ENCODE results near the gene CRADD. TPM values are rescaled to one million over a fixed set of nuclear protein-coding genes. Genes with fewer than 3 reads are reported as not detected.

CRADD gene
- total RNA-seq, 1 donor: 12.9 TPM

DNA sequence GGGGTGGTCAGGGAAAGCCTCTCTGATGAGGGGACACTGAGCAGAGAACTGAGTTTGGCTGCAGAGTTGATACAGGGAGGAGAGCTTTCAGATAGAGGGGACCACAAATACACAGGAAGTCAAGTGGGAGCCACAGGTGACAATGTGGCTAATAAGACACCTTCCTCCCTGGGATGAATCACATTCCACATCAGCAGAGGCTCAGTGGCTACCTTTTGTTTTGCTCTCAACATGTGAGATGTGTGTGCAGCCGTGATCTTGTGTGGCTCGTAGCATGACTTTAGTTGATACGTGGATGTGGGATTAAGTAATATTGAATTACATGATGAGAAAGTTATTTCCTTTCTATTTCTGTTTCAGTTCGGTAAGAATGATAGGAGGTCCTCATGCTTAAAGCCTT is 7.5 kb downstream of the CRADD start:
- DNase-seq (ENCODE audit: low read depth): peak; percentile 42
- H3K4me3 ChIP-seq (ENCODE audit: low read depth, low read length): no peak overlapping the region
- TF ChIP-seq, protein P1, sequence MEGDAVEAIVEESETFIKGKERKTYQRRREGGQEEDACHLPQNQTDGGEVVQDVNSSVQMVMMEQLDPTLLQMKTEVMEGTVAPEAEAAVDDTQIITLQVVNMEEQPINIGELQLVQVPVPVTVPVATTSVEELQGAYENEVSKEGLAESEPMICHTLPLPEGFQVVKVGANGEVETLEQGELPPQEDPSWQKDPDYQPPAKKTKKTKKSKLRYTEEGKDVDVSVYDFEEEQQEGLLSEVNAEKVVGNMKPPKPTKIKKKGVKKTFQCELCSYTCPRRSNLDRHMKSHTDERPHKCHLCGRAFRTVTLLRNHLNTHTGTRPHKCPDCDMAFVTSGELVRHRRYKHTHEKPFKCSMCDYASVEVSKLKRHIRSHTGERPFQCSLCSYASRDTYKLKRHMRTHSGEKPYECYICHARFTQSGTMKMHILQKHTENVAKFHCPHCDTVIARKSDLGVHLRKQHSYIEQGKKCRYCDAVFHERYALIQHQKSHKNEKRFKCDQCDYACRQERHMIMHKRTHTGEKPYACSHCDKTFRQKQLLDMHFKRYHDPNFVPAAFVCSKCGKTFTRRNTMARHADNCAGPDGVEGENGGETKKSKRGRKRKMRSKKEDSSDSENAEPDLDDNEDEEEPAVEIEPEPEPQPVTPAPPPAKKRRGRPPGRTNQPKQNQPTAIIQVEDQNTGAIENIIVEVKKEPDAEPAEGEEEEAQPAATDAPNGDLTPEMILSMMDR (IDR thresholded peaks at IDR 0.05; ENCODE audit: insufficient read depth, low read length): no peak

DNA sequence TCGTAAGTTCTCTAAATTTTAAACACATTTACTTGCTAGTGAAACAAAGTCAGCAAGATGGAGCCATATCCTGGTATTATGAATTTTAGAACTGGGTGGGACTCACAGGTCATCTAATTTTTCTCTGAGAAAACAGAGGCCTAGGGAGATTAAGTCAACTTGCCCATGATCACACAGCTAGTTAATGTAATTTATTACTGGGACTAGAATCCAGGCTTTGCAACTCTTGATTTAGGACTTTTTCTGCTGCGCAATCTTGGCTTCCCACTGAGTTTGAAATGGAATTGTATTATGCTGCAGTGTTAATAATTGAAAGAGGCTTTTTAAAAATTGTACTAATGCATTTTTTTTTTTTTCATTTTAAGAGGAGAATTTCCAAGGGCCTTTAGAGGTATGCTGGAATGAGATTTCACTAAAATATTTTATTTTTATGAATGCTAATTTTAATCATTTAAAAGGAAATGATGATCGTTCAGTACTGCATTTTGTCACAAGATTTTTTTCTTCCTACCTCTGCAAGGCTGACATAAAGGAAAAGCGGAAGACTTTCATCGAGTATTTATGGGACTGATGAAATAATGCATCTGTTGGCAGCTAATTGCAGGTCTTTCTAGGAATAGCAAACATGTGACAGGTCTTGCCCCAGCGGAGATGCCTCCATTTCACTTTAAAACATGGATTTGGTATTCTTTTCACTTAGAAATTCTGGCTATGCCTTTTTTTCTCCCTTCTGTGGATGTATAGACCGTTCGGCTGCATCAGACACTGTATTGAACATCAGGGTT is 9.6 kb downstream of the CRADD start:
- TF ChIP-seq, protein P1 (IDR thresholded peaks at IDR 0.05; ENCODE audit: insufficient read depth, low read length): no peak
- no peak for DNase-seq (ENCODE audit: low read depth)

DNA sequence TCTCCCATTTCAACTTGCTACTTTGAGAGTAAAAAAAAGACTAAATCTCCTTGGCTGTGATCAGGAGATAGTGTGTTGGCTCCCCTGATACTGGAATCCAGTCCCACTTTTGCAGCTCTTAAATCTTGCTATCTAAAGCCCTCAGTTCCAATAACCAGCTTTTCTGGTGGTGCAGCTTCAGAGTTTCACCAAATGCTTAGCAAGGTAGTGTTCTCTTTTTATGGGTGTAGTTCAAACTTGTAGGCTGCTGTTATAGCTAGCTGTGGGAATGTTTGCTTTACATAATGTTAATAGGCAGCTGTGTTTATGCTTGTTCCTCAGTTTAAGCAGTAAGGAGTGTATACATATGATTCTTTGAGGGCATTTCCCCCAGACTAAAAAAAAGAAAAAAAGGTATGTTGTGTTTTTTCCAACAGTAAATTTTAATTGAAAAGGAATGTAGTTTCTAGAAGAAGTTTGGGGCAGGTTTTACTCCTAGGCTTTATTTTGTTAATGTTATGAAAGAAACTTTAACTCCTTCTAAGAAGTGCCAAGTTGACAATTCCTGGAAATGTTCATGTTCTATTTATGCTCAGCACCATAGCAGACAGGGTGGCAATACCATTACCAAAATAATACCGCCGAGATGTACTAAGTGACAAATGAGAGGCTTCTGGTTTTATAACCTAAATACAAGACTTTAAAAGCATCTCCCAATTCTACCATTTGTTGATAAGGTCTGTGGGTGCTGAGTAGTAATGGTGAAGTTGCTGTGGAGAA is 12.1 kb downstream of the CRADD start:
- no peak for DNase-seq (ENCODE audit: low read depth)
- no peak overlapping the region for H3K4me3 ChIP-seq (ENCODE audit: low read depth, low read length)
- TF ChIP-seq, protein P1 (IDR thresholded peaks at IDR 0.05; ENCODE audit: insufficient read depth, low read length): no peak

More for the DNA sequence above, 9.6 kb downstream of the CRADD start:
- H3K4me3 ChIP-seq (ENCODE audit: low read depth, low read length): no peak overlapping the region

DNA sequence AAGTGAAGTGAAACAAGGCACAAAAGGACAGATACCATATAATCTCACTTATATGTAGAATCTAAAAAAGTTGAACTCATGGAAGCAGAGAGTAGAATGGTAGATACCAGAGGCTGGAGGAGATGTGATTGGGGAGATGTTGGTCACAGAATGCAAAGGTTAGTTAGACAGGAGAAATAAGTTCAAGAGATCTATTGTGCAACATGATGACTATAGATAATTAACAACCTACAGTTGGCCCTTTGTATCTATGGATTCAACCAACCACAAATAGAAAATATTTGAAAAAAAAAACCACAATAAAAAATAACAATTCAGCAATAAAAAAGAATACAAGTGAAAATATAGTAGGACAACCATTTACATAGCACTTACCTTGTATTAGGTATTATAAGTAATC is 19.3 kb downstream of the CRADD start:
- no peak for DNase-seq (ENCODE audit: low read depth)
- no peak overlapping the region for H3K4me3 ChIP-seq (ENCODE audit: low read depth, low read length)
- TF ChIP-seq, protein P1 (IDR thresholded peaks at IDR 0.05; ENCODE audit: insufficient read depth, low read length): no peak

DNA sequence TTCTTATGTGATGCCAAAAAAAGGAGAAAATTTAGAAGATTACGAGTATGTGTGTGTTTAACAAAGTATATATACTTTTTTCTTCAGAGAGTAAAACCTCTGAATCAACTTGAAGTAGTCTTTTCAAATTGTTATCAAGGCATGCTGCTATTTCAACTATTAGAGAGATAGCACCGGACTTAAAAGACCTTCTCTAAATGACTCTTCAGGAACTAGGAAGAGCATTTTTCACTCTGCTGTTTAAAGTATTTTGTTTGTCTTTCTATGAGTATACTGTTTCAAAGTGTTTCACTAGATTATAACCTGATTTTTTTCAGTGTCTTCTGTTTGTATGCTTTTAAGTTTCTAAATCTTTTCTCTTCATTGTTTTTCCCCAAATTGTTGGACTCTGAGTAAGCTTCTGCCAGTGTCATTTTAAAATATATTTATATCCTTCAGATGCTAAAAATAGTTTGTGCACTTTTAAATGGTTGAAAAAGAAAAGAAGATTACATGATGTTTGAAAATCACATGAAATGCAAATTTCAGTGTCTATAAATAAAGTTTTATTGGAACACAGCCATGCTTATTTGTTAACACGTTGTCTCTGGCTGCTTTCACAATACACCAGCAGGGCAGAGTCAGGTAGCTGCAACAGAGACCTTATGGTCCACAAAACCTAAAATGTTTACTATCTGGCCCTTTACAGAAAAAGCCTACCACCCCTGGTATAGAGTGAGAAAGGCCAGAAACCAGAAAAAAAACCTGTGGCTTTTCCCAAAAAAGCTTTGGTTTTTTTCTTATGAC is 21.3 kb downstream of the CRADD start:
- TF ChIP-seq, protein P1 (IDR thresholded peaks at IDR 0.05; ENCODE audit: insufficient read depth, low read length): no peak
- H3K4me3 ChIP-seq (ENCODE audit: low read depth, low read length): no peak overlapping the region
- DNase-seq (ENCODE audit: low read depth): peak; percentile 41

DNA sequence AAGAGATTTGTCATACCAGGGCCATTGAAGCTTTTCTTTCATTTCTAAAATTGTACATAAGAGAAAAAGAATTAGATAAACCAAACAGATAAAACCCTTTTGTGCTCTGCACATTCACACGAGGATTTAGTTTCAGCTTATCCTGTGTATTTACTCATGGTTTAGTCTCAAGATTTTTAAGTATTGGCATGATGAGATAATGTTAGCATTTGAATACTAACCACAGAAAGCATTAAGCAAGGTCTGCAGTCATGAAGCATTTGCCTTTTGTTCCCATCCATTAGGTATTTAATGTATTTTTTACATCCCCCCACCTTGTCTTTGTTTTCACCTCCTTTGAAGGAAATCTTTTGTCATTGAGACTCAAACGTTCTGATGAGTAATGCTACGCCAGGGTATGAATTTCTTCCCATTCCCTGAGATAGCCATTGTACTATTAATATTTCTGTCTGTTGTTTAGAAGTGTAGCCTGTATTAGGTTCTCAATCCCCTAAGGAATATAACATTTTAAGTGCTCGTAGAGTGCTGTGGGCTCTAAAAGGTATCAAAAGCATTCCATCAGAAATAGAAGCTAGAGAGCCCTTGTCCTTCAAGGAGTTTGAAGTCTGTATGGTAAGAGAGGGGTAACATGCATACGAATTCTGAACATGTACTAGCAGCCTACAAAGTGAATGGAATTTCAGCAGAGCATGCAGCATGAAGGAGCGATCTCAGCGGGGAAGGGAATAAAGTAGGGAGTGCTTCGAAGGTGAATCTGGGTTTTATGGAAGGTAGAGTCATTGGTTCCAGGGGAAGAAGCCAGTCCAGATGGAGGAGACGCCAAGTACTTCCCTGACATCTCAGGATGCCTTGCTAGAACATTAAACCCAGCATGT is 22.3 kb downstream of the CRADD start:
- DNase-seq (ENCODE audit: low read depth): peak; percentile 73
- no peak overlapping the region for H3K4me3 ChIP-seq (ENCODE audit: low read depth, low read length)
- TF ChIP-seq, protein P1 (IDR thresholded peaks at IDR 0.05; ENCODE audit: insufficient read depth, low read length): no peak

Measured in fibroblast of the aortic adventitia (primary cell).